ENCODE measurements around the gene ARMC2.

- TF ChIP-seq ZNF274 (IDR thresholded peaks at IDR 0.05; ENCODE audit: low read depth, low read length): no peak
- TF ChIP-seq YY1 (IDR thresholded peaks at IDR 0.05; ENCODE audit: insufficient read depth, insufficient read length): no peak
These were observed 93.1 kb downstream of the ARMC2 start for GRCh38 chr6:108941281-108941680.

Data from NT2/D1 (cell line).